Fibroblast of villous mesenchyme (primary cell): ENCODE measurements around the gene GIPC3. TPM values are rescaled to one million over a fixed set of nuclear protein-coding genes. Genes with fewer than 3 reads are reported as not detected.

Source experiments
- DNase-seq: peaks from one replicate; pipeline ENCODE4 v3.0.0-alpha.2; 2010; ENCODE audit warnings: low read depth
- H3K4me3 ChIP-seq: 2 replicates; pipeline ENCODE4 v1.5.1; 2011; ENCODE audit warnings: low read depth, mild to moderate bottlenecking, low read length
- total RNA-seq: library from RNA; depleted of rRNA; stranded (reverse); fragments of >200 nt; gene quantifications from 2 replicates; pipeline ENCODE4 v1.2.3, GENCODE V29; 2012
- TF ChIP-seq, protein P1 (sequence below): IDR thresholded peaks from 2 replicates; pipeline ENCODE4 v1.5.1; 2012; ENCODE audit warnings: low read depth, mild to moderate bottlenecking, low read length; ENCODE audit not compliant: insufficient read depth

GIPC3 gene
- total RNA-seq, 1 donor = 0.43 TPM

GRCh38 chr19:3589949-3590348, 4.7 kb downstream of the GIPC3 start:
- H3K4me3 ChIP-seq = no peak overlapping the region
- TF ChIP-seq, protein P1, sequence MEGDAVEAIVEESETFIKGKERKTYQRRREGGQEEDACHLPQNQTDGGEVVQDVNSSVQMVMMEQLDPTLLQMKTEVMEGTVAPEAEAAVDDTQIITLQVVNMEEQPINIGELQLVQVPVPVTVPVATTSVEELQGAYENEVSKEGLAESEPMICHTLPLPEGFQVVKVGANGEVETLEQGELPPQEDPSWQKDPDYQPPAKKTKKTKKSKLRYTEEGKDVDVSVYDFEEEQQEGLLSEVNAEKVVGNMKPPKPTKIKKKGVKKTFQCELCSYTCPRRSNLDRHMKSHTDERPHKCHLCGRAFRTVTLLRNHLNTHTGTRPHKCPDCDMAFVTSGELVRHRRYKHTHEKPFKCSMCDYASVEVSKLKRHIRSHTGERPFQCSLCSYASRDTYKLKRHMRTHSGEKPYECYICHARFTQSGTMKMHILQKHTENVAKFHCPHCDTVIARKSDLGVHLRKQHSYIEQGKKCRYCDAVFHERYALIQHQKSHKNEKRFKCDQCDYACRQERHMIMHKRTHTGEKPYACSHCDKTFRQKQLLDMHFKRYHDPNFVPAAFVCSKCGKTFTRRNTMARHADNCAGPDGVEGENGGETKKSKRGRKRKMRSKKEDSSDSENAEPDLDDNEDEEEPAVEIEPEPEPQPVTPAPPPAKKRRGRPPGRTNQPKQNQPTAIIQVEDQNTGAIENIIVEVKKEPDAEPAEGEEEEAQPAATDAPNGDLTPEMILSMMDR = no peak
- no peak for DNase-seq

GRCh38 chr19:3590991-3591659, 5.8 kb downstream of the GIPC3 start:
- H3K4me3 ChIP-seq = no peak overlapping the region
- no peak for DNase-seq
- TF ChIP-seq, protein P1 = no peak

GRCh38 chr19:3591876-3592613, 6.8 kb downstream of the GIPC3 start:
- DNase-seq = no peak
- H3K4me3 ChIP-seq = no peak overlapping the region
- TF ChIP-seq, protein P1 = no peak

DNA sequence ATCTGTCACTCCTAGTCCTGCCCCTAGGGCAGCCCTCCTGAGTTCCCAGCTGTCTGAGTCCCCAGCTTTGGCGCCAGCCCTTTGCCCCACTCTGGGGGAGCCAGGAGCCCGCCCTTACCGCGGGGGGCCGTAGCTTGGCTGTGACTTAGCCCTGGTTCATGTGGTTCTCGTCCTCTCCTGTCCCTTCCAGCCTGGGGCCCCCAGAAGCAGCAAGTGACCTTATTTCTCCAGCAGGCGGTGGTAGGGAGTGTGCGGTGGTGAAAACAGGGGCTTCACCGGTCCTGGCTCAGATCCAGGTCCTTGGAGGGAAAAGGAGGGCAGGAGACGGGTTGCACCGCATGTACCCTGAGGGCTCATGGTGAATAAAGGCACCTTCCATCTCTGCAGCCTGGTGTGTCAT, 7.9 kb downstream of the GIPC3 start:
- H3K4me3 ChIP-seq = no peak overlapping the region
- TF ChIP-seq, protein P1 = no peak
- no peak for DNase-seq

- TF ChIP-seq, protein P1 = no peak
- H3K4me3 ChIP-seq = no peak overlapping the region
- DNase-seq = no peak
Measured at GRCh38 chr19:3595521-3596061, 10.3 kb downstream of the GIPC3 start.

DNA sequence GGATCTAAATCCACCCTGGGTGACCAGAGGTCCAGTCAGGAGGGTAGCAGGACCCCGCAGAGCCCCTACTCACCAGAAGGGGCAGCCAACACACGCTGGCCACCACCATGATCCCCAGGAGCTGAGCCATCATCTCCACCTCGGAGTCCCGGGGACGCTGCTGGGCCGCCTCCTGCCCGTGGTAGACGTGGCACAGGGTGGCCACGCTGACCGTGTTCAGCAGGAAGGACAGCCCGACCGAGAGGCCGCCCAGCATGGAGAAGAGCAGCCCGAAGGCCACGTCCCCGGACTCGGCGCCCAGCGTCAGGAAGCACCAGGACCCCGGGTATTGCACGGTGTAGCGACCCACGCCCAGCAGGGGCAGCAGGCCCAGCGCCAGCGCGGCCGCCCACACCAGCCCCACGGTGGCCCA, 14.5 kb downstream of the GIPC3 start:
- no peak overlapping the region for H3K4me3 ChIP-seq
- DNase-seq = no peak
- TF ChIP-seq, protein P1 = no peak

DNA sequence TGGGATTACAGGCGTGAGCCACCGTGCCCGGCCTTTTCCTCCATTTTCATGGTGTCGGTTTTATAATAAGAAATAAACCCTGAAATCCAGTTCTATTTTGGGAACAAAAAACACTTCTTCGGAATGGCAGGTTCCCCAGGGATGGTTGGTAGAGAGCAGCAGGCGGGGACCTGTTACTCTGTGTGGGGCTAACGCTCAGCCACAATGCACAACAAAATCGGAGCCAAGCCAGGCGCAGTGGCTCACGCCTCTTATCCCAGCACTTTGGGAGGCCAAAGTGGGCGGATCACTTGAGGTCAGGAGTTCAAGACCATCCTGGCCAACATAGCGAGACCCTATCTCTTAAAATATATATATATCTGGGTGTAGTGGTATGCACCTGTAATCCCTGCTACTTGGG, 15.7 kb downstream of the GIPC3 start:
- TF ChIP-seq, protein P1 = no peak
- H3K4me3 ChIP-seq = no peak overlapping the region
- DNase-seq = no peak
